Mesothelial cell of epicardium (in vitro differentiated cells): ENCODE data around the gene BLM. TPM values are rescaled to one million over a fixed set of nuclear protein-coding genes. Genes with fewer than 3 reads are reported as not detected.

Experiments used
- DNase-seq, 2 experiments: peaks; one replicate each; pipeline ENCODE4 v3.0.0; 2021; ENCODE audit warnings: low spot score in 2 of 2; ENCODE audit not compliant: unreplicated experiment in 2 of 2
- H3K27ac Mint-ChIP-seq: 2 replicates; pipeline ENCODE4 v1.8.0; 2021; ENCODE audit warnings: mixed read lengths
- H3K27me3 Mint-ChIP-seq: 2 replicates; pipeline ENCODE4 v1.8.0; 2021; ENCODE audit warnings: low read depth, mixed read lengths
- H3K36me3 Mint-ChIP-seq: 2 replicates; pipeline ENCODE4 v1.8.0; 2021; ENCODE audit warnings: mixed read lengths
- H3K4me1 Mint-ChIP-seq: 2 replicates; pipeline ENCODE4 v1.8.0; 2021; ENCODE audit warnings: mixed read lengths
- H3K4me3 Mint-ChIP-seq: 2 replicates; pipeline ENCODE4 v1.8.0; 2021; ENCODE audit warnings: mild to moderate bottlenecking, moderate library complexity, mixed read lengths
- H3K9me3 Mint-ChIP-seq: 2 replicates; pipeline ENCODE4 v1.8.0; 2021; ENCODE audit warnings: mixed read lengths
- CTCF ChIP-seq: fragments of 200-600 bp; sonication (generic); IDR thresholded peaks from one replicate; pipeline ENCODE4 v1.5.0; 2021; ENCODE audit warnings: antibody characterized with exemption; ENCODE audit not compliant: unreplicated experiment
- total RNA-seq: library from RNA; stranded (reverse); gene quantifications from 3 replicates; pipeline ENCODE4 v1.2.1, GENCODE V29; 2021

The BLM gene
- total RNA-seq, 1 donor from 2014 or later: 13.4 TPM

GRCh38 chr15:90794538-90794937 lies 77.4 kb downstream of the BLM start:
- DNase-seq: no peak
- Mint-ChIP-seq H3K27me3 (no peaks in the 10 kb centered on the region), H3K4me1 (peaks cover 8% of the 10 kb centered on the region), H3K9me3 (no peaks in the 10 kb centered on the region), H3K36me3 (peaks cover 15% of the 10 kb centered on the region), H3K27ac (no peak overlapping the region), H3K4me3 (no peak overlapping the region)
- no peak for TF ChIP-seq CTCF

DNA sequence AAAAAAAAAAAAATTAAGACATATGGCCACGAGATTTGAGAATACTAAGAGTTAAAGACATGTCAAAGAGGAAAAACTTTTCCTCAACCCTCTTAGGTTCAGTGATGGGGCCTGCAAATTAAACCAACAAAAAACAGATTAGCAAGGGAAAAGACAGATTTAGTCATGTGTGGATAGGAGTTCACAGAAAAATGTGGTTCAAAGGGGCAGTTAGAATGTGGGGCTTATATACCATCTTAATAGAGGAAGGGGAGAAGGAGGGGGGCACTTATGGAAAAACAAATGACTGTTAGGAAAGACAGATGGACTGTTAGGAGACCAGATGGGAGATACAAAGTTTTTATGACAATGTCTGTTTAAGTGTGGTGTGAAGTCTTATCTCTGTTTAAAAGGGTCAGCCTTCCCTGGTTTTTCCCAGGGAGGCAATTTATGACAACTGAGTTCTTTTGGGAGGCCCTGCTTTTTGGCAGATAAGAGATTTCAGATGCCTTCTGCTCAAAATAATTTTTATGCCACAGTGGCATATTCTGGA lies 82.6 kb downstream of the BLM start:
- Mint-ChIP-seq H3K27ac (no peak overlapping the region), H3K36me3 (peaks cover 16% of the 10 kb centered on the region), H3K9me3 (no peaks in the 10 kb centered on the region), H3K27me3 (no peaks in the 10 kb centered on the region), H3K4me3 (no peak overlapping the region), H3K4me1 (no peaks in the 10 kb centered on the region)
- no peak for TF ChIP-seq CTCF
- no peak for DNase-seq

GRCh38 chr15:90801803-90802202 lies 84.7 kb downstream of the BLM start:
- no peak overlapping the region for H3K4me3 Mint-ChIP-seq
- peaks cover 9% of the 10 kb centered on the region for H3K36me3 Mint-ChIP-seq
- no peaks in the 10 kb centered on the region for H3K27me3 Mint-ChIP-seq
- H3K4me1 Mint-ChIP-seq: no peaks in the 10 kb centered on the region
- DNase-seq: no peak
- TF ChIP-seq CTCF: no peak
- H3K9me3 Mint-ChIP-seq: no peaks in the 10 kb centered on the region
- H3K27ac Mint-ChIP-seq: no peak overlapping the region

DNA sequence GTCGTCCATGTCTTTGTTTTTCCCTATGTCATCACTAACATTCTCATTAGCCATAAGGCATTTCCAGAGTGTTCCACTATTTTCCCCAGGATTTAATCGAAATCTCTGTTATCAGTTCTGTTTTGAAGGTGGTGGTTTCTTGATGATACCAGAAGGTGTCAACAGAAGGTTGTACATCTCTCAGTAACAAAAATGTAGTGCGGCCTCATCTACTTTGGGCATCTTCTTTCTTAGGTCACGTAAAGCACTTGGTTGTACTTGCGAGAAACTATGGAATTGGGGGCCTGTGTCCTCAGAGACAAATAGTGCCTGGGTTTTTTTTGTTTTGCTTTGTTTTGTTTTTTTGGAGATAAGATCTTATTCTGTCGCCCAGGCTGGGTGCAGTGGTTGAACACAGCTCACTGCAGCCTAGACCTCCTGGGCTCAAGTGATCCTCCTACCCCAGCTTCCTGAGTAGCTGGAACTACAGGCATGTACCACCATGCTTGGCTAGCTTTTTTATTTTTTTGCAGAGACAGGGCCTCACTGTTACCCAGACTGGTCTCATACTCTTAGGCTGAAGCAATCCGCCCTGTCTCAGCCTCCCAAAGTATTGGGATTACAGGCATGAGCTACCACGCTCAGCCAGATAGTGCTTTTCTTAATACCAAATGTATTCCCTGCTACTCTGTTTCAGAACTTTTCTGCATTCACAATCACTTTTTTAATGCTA lies 90.1 kb downstream of the BLM start:
- no peaks in the 10 kb centered on the region for H3K9me3 Mint-ChIP-seq
- peaks cover 10% of the 10 kb centered on the region for H3K4me1 Mint-ChIP-seq
- H3K27ac Mint-ChIP-seq: peak overlapping the region; percentile 11
- H3K36me3 Mint-ChIP-seq: peaks cover 7% of the 10 kb centered on the region
- no peak for TF ChIP-seq CTCF
- H3K4me3 Mint-ChIP-seq: no peak overlapping the region
- H3K27me3 Mint-ChIP-seq: no peaks in the 10 kb centered on the region
- no peak for DNase-seq

DNA sequence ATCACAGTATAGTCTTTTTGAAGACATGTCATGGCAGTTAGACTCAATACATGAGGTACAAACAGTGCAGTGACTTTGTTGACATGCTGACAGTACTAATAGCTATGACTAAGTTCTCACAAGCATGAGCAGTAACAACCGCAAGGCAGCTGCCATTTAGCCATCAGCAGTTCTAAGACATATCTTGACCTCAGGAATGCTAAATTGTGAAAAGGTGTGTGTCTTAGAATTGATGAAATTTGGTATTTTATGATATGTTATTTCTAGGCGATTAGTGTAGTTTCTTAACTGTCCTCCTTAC lies 90.6 kb downstream of the BLM start:
- Mint-ChIP-seq H3K4me1 (peaks cover 10% of the 10 kb centered on the region), H3K9me3 (no peaks in the 10 kb centered on the region), H3K36me3 (peaks cover 7% of the 10 kb centered on the region), H3K4me3 (no peak overlapping the region), H3K27me3 (no peaks in the 10 kb centered on the region), H3K27ac (peak overlapping the region; percentile 11)
- TF ChIP-seq CTCF: no peak
- DNase-seq: no peak
